Choroid plexus epithelial cell (primary cell): Measurements from ENCODE around the gene PLLP.

Source experiments
- DNase-seq: peaks from one replicate; pipeline ENCODE4 v3.0.0-alpha.2; 2010; ENCODE audit warnings: low read depth
- H3K4me3 ChIP-seq: 2 replicates; pipeline ENCODE4 v1.5.1; 2011; ENCODE audit warnings: low read depth, mild to moderate bottlenecking, control low read depth, low read length, moderate library complexity
- CTCF ChIP-seq: conservative IDR thresholded peaks from 2 replicates; pipeline ENCODE4 v1.5.1; 2011; ENCODE audit warnings: low read depth, mild to moderate bottlenecking, control low read depth, inconsistent platforms, low read length, moderate library complexity

The PLLP gene

GRCh38 chr16:57318240-57318970 is 33.9 kb upstream of the PLLP start:
- TF ChIP-seq CTCF = no peak
- DNase-seq = peak; percentile 41
- H3K4me3 ChIP-seq = no peak overlapping the region

- no peak overlapping the region for H3K4me3 ChIP-seq
- no peak for TF ChIP-seq CTCF
- peak; percentile 76 for DNase-seq
Observed at GRCh38 chr16:57316390-57317017, 32.0 kb upstream of the PLLP start.

GRCh38 chr16:57315416-57315815 is 30.9 kb upstream of the PLLP start:
- no peak for DNase-seq
- no peak for TF ChIP-seq CTCF

GRCh38 chr16:57314161-57314785 is 29.8 kb upstream of the PLLP start:
- peak; percentile 10 for DNase-seq
- no peak overlapping the region for H3K4me3 ChIP-seq
- TF ChIP-seq CTCF = no peak

More at GRCh38 chr16:57315416-57315815, 30.9 kb upstream of the PLLP start:
- H3K4me3 ChIP-seq = no peak overlapping the region

GRCh38 chr16:57313509-57313908 is 29.0 kb upstream of the PLLP start:
- TF ChIP-seq CTCF = no peak
- H3K4me3 ChIP-seq = no peak overlapping the region
- no peak for DNase-seq

- TF ChIP-seq CTCF = no peak
- DNase-seq = no peak
- H3K4me3 ChIP-seq = no peak overlapping the region
Observed at GRCh38 chr16:57310801-57311200, 26.3 kb upstream of the PLLP start.
